Neural crest cell (in vitro differentiated cells): ENCODE results near the gene SLC4A1AP. TPM values are rescaled to one million over a fixed set of nuclear protein-coding genes. Genes with fewer than 3 reads are reported as not detected.
"Not testable (repeated sequence)": the region's sequence is repeated elsewhere in the genome, so short reads cannot be mapped to it uniquely, and the experiment has no call there.

Experiments
- DNase-seq: peaks from one replicate; pipeline ENCODE4 v3.0.0; 2021; ENCODE audit warnings: low read depth, mixed read lengths, low spot score
- H3K27ac Mint-ChIP-seq: one replicate; pipeline ENCODE4 v1.8.0; 2021; ENCODE audit warnings: mild to moderate bottlenecking, mixed read lengths; ENCODE audit not compliant: unreplicated experiment
- H3K27me3 Mint-ChIP-seq: 2 replicates; pipeline ENCODE4 v1.8.0; 2021; ENCODE audit warnings: low read depth, mild to moderate bottlenecking, mixed read lengths
- H3K36me3 Mint-ChIP-seq: 2 replicates; pipeline ENCODE4 v1.8.0; 2021; ENCODE audit warnings: low read depth, mild to moderate bottlenecking, mixed read lengths
- H3K4me1 Mint-ChIP-seq: 2 replicates; pipeline ENCODE4 v1.8.0; 2021; ENCODE audit warnings: mixed read lengths
- H3K4me3 Mint-ChIP-seq: one replicate; pipeline ENCODE4 v1.8.0; 2021; ENCODE audit warnings: mild to moderate bottlenecking, mixed read lengths
- H3K9me3 Mint-ChIP-seq: 2 replicates; pipeline ENCODE4 v1.8.0; 2021; ENCODE audit warnings: mixed read lengths
- total RNA-seq: library from RNA; stranded (reverse); gene quantifications from 2 replicates; pipeline ENCODE4 v1.2.1, GENCODE V29; 2021
- TF ChIP-seq, protein P1 (sequence below): fragments of 200-600 bp; sonication (generic); conservative IDR thresholded peaks from 2 replicates; pipeline ENCODE4 v1.5.0; 2021; ENCODE audit warnings: antibody characterized with exemption, mild to moderate bottlenecking

SLC4A1AP gene
- total RNA-seq, 1 donor from 2014 or later = 19.1 TPM

GRCh38 chr2:27624943-27625342 lies 38.7 kb upstream of the SLC4A1AP start:
- H3K9me3 Mint-ChIP-seq = no peaks in the 10 kb centered on the region
- no peaks in the 10 kb centered on the region for H3K27me3 Mint-ChIP-seq
- peaks cover 10% of the 10 kb centered on the region for H3K36me3 Mint-ChIP-seq
- no peak overlapping the region for H3K4me3 Mint-ChIP-seq
- H3K27ac Mint-ChIP-seq = no peak overlapping the region
- peaks cover 10% of the 10 kb centered on the region for H3K4me1 Mint-ChIP-seq
- DNase-seq = no peak
- TF ChIP-seq, protein P1, sequence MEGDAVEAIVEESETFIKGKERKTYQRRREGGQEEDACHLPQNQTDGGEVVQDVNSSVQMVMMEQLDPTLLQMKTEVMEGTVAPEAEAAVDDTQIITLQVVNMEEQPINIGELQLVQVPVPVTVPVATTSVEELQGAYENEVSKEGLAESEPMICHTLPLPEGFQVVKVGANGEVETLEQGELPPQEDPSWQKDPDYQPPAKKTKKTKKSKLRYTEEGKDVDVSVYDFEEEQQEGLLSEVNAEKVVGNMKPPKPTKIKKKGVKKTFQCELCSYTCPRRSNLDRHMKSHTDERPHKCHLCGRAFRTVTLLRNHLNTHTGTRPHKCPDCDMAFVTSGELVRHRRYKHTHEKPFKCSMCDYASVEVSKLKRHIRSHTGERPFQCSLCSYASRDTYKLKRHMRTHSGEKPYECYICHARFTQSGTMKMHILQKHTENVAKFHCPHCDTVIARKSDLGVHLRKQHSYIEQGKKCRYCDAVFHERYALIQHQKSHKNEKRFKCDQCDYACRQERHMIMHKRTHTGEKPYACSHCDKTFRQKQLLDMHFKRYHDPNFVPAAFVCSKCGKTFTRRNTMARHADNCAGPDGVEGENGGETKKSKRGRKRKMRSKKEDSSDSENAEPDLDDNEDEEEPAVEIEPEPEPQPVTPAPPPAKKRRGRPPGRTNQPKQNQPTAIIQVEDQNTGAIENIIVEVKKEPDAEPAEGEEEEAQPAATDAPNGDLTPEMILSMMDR = no peak

DNA sequence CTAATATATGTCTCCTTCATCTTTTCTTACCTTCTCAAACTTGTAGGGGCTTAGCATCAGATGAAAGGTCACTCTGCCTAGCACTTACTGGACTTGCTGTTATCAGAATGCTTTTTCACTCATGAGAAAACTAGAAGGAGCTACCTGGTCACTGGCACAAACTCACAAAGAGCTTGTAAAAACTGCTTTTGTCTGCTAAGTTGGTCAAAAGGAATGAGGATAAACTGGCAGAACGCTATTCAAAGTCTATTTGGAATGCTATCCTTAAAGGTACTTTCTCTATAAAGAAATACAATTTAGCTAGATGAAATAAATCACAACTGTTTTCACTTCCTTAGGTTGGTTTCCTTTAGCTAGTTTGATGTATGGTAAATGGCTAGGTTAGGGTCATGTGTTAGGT lies 37.4 kb upstream of the SLC4A1AP start:
- H3K4me3 Mint-ChIP-seq = peak overlapping the region; percentile 56
- H3K36me3 Mint-ChIP-seq, H3K27me3 Mint-ChIP-seq, DNase-seq, H3K9me3 Mint-ChIP-seq, H3K27ac Mint-ChIP-seq: not testable (repeated sequence)
- H3K4me1 Mint-ChIP-seq = peaks cover 10% of the 10 kb centered on the region

DNA sequence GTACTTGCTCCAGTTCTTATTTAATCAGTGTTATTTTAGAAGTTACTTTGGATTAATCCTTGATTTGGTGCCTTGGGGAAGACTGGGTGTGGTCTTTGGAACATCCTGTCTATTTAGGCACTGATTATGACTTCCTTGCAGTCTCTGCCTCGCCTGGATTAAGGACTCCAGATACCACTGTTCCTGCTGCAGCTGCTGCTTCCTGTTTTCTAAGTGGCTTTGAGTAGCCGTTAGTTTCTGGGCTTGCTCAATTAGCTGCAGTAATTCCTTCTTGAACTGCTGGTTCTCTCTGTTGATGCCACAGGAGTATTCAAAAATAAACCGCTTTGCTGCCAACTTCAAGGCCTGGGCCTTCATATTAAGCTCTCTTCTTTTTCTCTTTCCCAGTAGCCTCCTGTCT lies 36.8 kb upstream of the SLC4A1AP start:
- DNase-seq, H3K9me3 Mint-ChIP-seq, H3K27me3 Mint-ChIP-seq: not testable (repeated sequence)

GRCh38 chr2:27627963-27628766 lies 35.5 kb upstream of the SLC4A1AP start:
- Mint-ChIP-seq H3K36me3 (peaks cover 5% of the 10 kb centered on the region), H3K27me3 (no peaks in the 10 kb centered on the region), H3K4me1 (peaks cover 10% of the 10 kb centered on the region), H3K4me3 (no peak overlapping the region), H3K27ac (peak overlapping the region; percentile 59), H3K9me3 (no peaks in the 10 kb centered on the region)
- DNase-seq = no peak
- TF ChIP-seq, protein P1 = no peak

More for the DNA sequence above, 36.8 kb upstream of the SLC4A1AP start:
- not testable (repeated sequence) for H3K36me3 Mint-ChIP-seq, H3K27ac Mint-ChIP-seq, H3K4me3 Mint-ChIP-seq
- H3K4me1 Mint-ChIP-seq = peaks cover 10% of the 10 kb centered on the region

GRCh38 chr2:27628767-27629709 lies 34.7 kb upstream of the SLC4A1AP start, which contains the start of the genes CCDC121 and GPN1:
CCDC121 (minus strand) TSS chr2:27629012; CDS start chr2:27627799, 1,213 bp downstream.
GPN1 (plus strand) TSS chr2:27629050; CDS start chr2:27629059, 9 bp downstream.
- no peak within 1 kb of the TSS for H3K4me3 Mint-ChIP-seq
- no peaks in the 10 kb centered on the region for H3K9me3 Mint-ChIP-seq
- H3K36me3 Mint-ChIP-seq = peaks cover 3% of the 10 kb centered on the region
- no peaks in the 10 kb centered on the region for H3K27me3 Mint-ChIP-seq
- peak within 1 kb of the TSS; percentile 59 for H3K27ac Mint-ChIP-seq
- H3K4me1 Mint-ChIP-seq = peaks cover 10% of the 10 kb centered on the region
- TF ChIP-seq, protein P1 = no peak
- peak; percentile 71 for DNase-seq

DNA sequence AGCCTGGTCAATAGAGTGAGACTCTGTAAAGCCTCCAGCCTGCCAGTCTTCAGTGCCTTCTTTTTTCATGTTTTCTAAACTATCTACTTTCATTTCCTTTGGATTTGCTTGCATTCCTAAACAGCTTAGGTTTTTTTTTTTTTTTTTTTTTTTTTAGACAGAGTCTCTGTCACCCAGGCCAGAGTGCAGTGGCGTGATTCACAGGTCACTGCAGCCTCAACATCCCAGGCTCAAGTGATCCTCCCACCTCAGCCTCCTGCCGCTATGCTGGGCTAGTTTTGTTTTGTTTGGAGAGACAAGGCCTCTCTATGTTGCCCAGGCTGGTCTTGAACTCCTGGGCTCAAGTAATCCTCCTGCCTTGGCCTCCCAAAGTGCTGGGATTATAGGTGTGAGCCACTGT lies 33.4 kb upstream of the SLC4A1AP start:
- DNase-seq, H3K27me3 Mint-ChIP-seq, H3K9me3 Mint-ChIP-seq, H3K27ac Mint-ChIP-seq: not testable (repeated sequence)
- Mint-ChIP-seq H3K4me1 (peaks cover 10% of the 10 kb centered on the region), H3K4me3 (peak overlapping the region; percentile 73), H3K36me3 (peaks cover 10% of the 10 kb centered on the region)
